ENCODE results near the gene MACROD1.

DNA sequence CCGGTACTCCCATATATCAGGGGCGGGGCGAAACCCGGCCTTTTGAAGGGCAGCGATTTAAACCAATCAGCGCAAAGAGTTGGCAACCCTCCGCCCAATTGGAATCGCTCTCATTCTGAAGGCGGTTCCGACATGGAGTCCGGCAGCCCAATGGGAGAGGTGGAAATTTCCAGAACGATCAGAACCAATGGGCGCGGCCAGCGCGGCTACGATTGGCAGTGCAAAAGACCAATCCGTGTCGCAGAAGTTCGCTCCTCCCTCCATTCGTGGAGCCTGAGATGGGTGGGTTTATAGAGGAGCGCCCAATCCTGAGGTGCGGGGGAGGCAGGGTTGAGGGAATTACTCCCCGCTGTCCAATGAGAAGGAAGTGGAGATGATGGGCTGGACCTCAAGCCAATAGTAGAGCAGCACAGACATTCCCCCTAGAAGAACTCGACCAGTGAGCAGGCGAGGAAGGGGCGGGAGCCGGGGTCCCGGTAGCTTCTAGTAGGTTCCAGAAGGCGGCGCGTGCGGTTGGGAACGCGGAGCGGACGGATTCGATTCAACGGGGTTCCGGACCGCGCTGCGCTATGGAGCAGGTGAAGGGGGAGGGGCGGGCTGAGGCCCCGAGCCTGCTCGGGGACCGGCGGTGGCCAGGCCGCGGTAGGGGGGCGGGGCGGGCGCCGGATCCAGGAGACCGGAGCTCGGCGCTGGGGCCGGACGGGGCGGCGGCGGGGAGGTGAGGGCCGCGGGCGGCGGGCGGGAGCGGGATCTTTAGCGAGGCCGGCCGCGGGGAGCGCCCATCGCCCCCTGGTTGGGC is 20.0 kb upstream of the MACROD1 start, which contains the start of gene STIP1:
- TF ChIP-seq POLR2A (IDR thresholded peaks at IDR 0.05) (peak in 1 of 3 donors; percentile 69), CTCF (IDR thresholded peaks at IDR 0.05 in 8 of 11, conservative IDR thresholded peaks at IDR 0.05 in 3 of 11) (peak in 9 of 11 experiments; percentile 29 to 92 (median 64)), POLR2AphosphoS5 (IDR thresholded peaks at IDR 0.05) (peak; percentile 5 to 89 (median 43))

Data from spleen (tissue), 7 donors.